Karpas-422 (cell line): ENCODE results near the gene PLXNA2. TPM values are rescaled to one million over a fixed set of nuclear protein-coding genes. Genes with fewer than 3 reads are reported as not detected.

Experiments
- DNase-seq: peaks from one replicate; pipeline ENCODE4 v3.0.0-alpha.2; 2015
- H2AFZ ChIP-seq: fragments of 200-600 bp; sonication (generic); 2 replicates; pipeline ENCODE4 v1.6.1; 2014; ENCODE audit warnings: antibody characterized with exemption, low read length, mixed read lengths
- H3K27ac ChIP-seq: fragments of 200-600 bp; sonication (generic); 2 replicates; pipeline ENCODE4 v1.5.1; 2014; ENCODE audit warnings: mild to moderate bottlenecking, low read length, moderate library complexity
- H3K27me3 ChIP-seq: fragments of 200-600 bp; sonication (generic); 2 replicates; pipeline ENCODE4 v1.6.1; 2014; ENCODE audit warnings: low read length, mixed read lengths
- H3K36me3 ChIP-seq: fragments of 200-600 bp; sonication (generic); 2 replicates; pipeline ENCODE4 v1.6.1; 2014; ENCODE audit warnings: low read length, mixed read lengths; ENCODE audit not compliant: insufficient read depth
- H3K4me1 ChIP-seq: fragments of 200-600 bp; sonication (generic); 2 replicates; pipeline ENCODE4 v1.6.1; 2014; ENCODE audit warnings: mild to moderate bottlenecking, low read length, mixed read lengths
- H3K4me2 ChIP-seq: fragments of 200-600 bp; sonication (generic); 2 replicates; pipeline ENCODE4 v1.6.1; 2014; ENCODE audit warnings: low read length, low read depth, mild to moderate bottlenecking; ENCODE audit not compliant: poor library complexity, severe bottlenecking
- H3K4me3 ChIP-seq: fragments of 200-600 bp; sonication (generic); 2 replicates; pipeline ENCODE4 v1.5.1; 2014; ENCODE audit warnings: mild to moderate bottlenecking, antibody characterized with exemption, low read length, mixed read lengths
- H3K79me2 ChIP-seq: fragments of 200-600 bp; sonication (generic); 2 replicates; pipeline ENCODE4 v1.6.1; 2014; ENCODE audit warnings: mild to moderate bottlenecking, low read length, mixed read lengths
- H3K9ac ChIP-seq: fragments of 200-600 bp; sonication (generic); 2 replicates; pipeline ENCODE4 v1.6.0; 2014; ENCODE audit warnings: low read length
- H3K9me2 ChIP-seq: fragments of 200-600 bp; sonication (generic), shearing (Covaris generic); replicated peaks from 2 replicates; pipeline ENCODE4 v1.6.0; 2014; ENCODE audit warnings: mild to moderate bottlenecking, low read length, moderate library complexity; ENCODE audit not compliant: insufficient read depth
- H3K9me3 ChIP-seq: fragments of 300-700, 200-600 bp; sonication (generic); 2 replicates; pipeline ENCODE4 v1.6.1; 2014; ENCODE audit warnings: low read length, mixed read lengths
- H4K20me1 ChIP-seq: fragments of 200-600 bp; sonication (generic); 2 replicates; pipeline ENCODE4 v1.6.1; 2014; ENCODE audit warnings: mild to moderate bottlenecking, antibody characterized with exemption, low read length, low read depth; ENCODE audit not compliant: insufficient read depth
- total RNA-seq: library from RNA; depleted of rRNA; stranded (reverse); fragments of >200 nt; shearing (Covaris generic); gene quantifications from 2 replicates; pipeline ENCODE4 v1.2.3, GENCODE V29; 2014; ENCODE audit warnings: low replicate concordance

Gene PLXNA2
- total RNA-seq, 1 experiment from 2014 or later = not detected

DNA sequence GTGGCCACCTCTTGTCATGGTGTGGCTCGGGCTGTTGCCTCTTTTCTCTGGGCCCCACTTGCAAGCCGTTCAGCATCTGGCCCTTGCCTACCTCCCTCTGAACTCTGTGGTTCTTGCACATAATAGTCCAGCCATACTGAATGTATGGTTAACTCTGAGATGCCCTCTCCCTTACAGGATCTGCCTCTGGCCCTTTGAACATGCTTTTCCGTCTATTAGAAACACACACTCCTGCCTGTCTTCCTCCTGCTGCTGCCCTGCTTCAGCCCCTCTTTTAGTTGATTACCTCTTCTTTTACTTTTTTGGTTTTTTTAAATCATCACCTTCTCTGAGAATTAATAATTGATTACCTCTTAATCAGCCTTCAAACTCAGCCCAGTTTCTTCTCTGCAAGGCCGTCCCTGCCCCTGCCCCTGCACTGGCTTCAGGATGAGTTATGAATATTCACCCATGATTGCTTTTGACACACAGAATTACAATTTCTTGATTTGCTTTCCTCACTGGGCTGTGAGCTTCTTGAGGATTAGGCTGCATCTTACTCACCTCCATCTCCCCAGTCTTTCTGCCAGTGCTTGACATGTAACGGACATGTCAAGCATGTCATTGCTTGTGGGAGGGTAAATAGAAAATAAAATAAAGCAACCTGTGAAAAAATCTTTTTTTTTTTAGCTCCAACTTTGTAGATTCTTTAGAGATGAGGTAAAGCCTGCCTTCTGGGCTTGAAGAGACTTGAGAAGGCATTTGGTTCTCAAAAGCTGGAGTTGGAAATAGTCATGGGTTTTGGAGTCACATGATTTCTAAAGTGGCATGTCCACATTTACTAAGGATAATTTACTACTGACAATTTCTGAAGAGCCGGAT, 158.3 kb downstream of the PLXNA2 start:
- no peaks in the 10 kb centered on the region for H3K79me2 ChIP-seq
- H3K4me2 ChIP-seq = peak overlapping the region; percentile 19
- 0 out of 2 replicates have a peak overlapping the region, but pooled peaks have one; percentile 36 for H2AFZ ChIP-seq
- no peaks in the 10 kb centered on the region for H4K20me1 ChIP-seq
- H3K9me3 ChIP-seq = no peaks in the 10 kb centered on the region
- H3K4me1 ChIP-seq = no peaks in the 10 kb centered on the region
- no peaks in the 10 kb centered on the region for H3K27me3 ChIP-seq
- DNase-seq = no peak
- H3K27ac ChIP-seq = no peak overlapping the region
- H3K9me2 ChIP-seq = no peaks in the 10 kb centered on the region
- H3K4me3 ChIP-seq = no peak overlapping the region
- H3K9ac ChIP-seq = no peak overlapping the region
- H3K36me3 ChIP-seq = no peaks in the 10 kb centered on the region

DNA sequence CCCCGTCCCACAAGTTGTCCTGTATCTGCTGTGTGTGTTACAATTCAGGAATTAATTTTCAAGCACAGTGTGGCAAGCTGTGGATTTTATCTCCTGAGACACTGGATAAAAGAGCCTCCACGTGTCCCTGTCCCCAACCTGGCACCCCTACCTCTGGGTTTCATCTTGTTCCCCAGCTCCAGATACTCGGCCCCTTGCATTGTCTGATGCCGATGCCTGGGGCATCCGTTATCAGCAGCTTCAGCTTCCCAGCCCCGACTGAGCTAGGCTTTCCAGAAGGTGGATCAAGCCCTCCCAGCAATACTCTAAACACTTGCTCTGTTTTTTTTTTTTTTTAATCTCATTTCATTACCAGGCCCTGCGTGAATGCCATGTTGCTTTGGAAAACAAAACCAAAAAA, 159.4 kb downstream of the PLXNA2 start:
- Histone ChIP-seq H3K4me1 (no peaks in the 10 kb centered on the region), H3K4me2 (no peak overlapping the region), H3K4me3 (no peak overlapping the region), H4K20me1 (no peaks in the 10 kb centered on the region), H3K27me3 (no peaks in the 10 kb centered on the region), H3K27ac (no peak overlapping the region), H3K9me3 (no peaks in the 10 kb centered on the region), H3K36me3 (no peaks in the 10 kb centered on the region), H3K9me2 (no peaks in the 10 kb centered on the region), H3K9ac (no peak overlapping the region), H2AFZ (no peak overlapping the region), H3K79me2 (no peaks in the 10 kb centered on the region)
- DNase-seq = no peak

DNA sequence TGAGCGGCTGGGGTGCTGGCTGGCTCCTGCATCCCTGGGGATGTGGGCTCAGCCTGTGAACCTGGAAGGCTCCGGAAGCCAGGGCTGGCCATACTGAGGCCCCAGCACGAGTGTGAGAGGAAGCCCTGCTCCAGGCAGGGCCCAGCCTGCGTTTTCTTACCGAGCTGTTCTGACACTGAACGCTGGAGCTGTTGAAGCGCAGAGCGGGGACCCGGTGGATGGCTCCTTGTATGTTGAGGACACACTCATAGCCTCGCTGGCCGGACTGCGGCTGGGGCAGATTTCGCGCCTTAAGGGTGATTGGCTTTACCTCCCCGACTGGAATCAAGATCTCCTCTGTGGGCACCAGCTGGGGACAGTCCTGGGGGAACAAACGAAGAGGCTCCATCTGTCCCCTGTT, 160.0 kb downstream of the PLXNA2 start:
- Histone ChIP-seq H3K4me3 (no peak overlapping the region), H3K36me3 (no peaks in the 10 kb centered on the region), H2AFZ (no peak overlapping the region), H3K4me1 (no peaks in the 10 kb centered on the region), H3K9ac (no peak overlapping the region), H3K79me2 (no peaks in the 10 kb centered on the region), H3K27me3 (no peaks in the 10 kb centered on the region), H4K20me1 (no peaks in the 10 kb centered on the region), H3K4me2 (no peak overlapping the region), H3K27ac (no peak overlapping the region), H3K9me3 (no peaks in the 10 kb centered on the region), H3K9me2 (no peaks in the 10 kb centered on the region)
- no peak for DNase-seq

DNA sequence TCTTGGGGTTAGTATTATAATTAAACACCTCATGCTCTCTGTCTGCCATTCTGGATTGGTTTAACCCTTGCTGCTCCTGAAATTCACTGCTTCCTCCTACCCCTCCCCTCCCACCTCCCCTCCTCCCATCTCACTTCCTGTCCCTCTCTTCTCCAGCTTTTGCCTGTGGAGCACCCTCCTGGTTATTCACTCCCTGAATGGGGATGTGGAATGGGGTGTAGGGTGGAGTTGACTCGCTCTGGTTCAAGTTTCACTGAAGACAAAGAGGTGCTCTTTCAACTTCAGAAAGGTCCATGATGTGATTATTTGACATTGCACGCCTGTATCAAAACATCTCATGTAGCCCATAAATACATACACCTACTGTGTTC, 160.5 kb downstream of the PLXNA2 start:
- no peaks in the 10 kb centered on the region for H3K4me1 ChIP-seq
- H3K9ac ChIP-seq = no peak overlapping the region
- H3K79me2 ChIP-seq = no peaks in the 10 kb centered on the region
- H3K4me3 ChIP-seq = no peak overlapping the region
- no peaks in the 10 kb centered on the region for H3K9me2 ChIP-seq
- no peaks in the 10 kb centered on the region for H4K20me1 ChIP-seq
- H3K27ac ChIP-seq = no peak overlapping the region
- no peak for DNase-seq
- no peak overlapping the region for H2AFZ ChIP-seq
- H3K4me2 ChIP-seq = no peak overlapping the region
- H3K9me3 ChIP-seq = no peaks in the 10 kb centered on the region
- H3K36me3 ChIP-seq = no peaks in the 10 kb centered on the region
- no peaks in the 10 kb centered on the region for H3K27me3 ChIP-seq

DNA sequence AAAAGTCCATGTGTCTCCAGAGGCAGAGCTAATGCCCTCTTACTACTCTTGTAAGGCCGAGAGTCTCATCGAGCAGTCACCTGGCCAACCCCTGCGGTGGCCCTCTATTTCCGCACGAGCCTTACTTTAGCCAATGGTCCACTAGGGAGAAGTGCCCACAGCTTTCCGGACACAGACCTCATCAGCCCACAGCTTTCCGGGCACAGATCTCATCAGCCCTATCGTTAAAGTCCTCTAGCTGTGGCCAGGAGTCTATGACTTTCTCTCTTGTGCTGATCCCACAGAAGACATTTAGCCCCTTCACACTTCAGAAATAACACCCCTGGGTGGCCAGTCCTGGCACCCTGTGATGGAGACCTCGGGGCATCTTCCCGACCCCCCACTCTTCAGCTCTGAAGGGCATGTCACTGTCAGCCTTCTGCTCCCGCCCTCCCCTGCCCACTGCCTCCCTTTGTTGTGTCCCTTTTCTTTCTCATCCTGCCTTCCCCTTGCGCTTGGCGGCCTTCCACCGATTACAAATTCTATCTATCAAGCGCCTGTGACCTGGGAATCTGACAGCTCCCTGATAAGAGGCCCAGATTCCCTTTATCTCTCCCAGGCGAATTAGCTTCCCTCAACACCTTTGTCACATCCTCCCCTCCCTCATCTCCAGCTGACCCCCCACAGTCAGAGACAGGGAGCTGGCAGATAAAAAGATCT, 161.0 kb downstream of the PLXNA2 start:
- Histone ChIP-seq H3K4me1 (no peaks in the 10 kb centered on the region), H3K27me3 (no peaks in the 10 kb centered on the region), H3K9me2 (no peaks in the 10 kb centered on the region), H3K4me2 (no peak overlapping the region), H3K36me3 (no peaks in the 10 kb centered on the region), H3K27ac (no peak overlapping the region), H2AFZ (no peak overlapping the region), H4K20me1 (no peaks in the 10 kb centered on the region), H3K9ac (no peak overlapping the region), H3K79me2 (no peaks in the 10 kb centered on the region), H3K4me3 (no peak overlapping the region), H3K9me3 (no peaks in the 10 kb centered on the region)
- no peak for DNase-seq

DNA sequence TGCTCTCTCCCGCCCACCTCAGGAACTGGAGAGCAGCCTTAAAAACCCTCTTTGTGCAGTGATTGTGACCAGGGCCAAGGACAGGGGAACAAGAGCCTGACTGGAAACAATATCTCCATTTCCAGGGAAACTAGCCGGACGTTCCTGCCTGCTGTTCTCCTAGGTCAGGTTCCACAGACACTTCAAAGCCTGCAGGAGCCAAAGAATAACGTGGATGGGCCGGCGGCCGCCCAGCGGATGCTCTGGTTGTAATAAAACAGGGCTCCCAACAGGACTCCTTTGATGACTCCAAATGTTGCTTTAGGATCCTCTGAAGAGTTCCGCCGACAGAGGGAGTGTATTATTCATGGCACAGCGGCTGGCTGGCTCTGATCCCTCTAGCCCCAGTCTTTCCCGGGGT, 162.2 kb downstream of the PLXNA2 start:
- no peak overlapping the region for H3K27ac ChIP-seq
- no peak for DNase-seq
- no peaks in the 10 kb centered on the region for H3K4me1 ChIP-seq
- no peaks in the 10 kb centered on the region for H4K20me1 ChIP-seq
- H3K9me3 ChIP-seq = no peaks in the 10 kb centered on the region
- H3K27me3 ChIP-seq = no peaks in the 10 kb centered on the region
- H3K36me3 ChIP-seq = no peaks in the 10 kb centered on the region
- H2AFZ ChIP-seq = no peak overlapping the region
- H3K9ac ChIP-seq = no peak overlapping the region
- no peaks in the 10 kb centered on the region for H3K79me2 ChIP-seq
- H3K4me2 ChIP-seq = no peak overlapping the region
- no peak overlapping the region for H3K4me3 ChIP-seq
- no peaks in the 10 kb centered on the region for H3K9me2 ChIP-seq

DNA sequence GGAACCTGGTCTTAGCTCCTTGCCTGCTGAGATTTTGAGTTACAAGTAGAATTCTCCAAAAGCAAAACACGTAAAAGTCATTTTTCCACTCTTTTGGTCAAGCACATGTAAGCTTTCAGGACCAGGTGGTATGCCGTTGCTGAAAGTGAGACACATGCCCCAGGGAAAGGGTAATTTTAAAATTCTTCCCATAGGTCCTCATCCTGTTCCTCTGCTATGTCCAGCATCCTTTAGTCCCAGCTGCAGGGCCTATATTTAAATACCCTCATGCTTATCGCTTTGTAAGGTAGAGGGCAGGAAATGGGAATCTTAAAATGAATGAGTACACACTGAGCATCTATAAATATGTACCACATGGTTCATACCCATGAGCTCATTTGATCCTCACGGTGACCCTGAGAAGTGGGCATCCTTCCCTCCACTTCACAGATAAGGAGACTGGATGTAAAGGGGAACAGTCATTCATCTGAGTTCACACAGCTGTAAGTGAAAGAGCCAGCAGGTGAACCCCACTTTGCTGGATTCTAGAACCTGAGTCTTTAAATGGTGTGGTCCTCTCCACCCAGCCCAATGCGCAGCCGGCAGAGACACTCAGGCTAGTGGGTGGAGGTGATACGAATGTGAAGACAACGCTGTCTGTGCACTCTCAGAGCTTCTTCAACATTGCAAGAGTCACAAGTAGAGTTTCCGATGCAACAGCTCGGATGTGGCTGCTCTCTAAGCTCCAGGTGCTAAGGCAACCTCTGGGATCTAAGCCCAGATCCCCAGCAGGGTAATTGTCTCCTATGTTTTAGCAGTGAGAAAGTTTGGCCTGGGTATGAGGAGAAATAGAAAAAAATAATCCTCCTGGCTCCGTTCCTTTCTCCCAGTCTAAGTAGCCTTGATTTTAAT, 163.5 kb downstream of the PLXNA2 start:
- Histone ChIP-seq H3K27me3 (no peaks in the 10 kb centered on the region), H3K36me3 (no peaks in the 10 kb centered on the region), H3K9ac (no peak overlapping the region), H3K9me3 (no peaks in the 10 kb centered on the region), H3K4me2 (no peak overlapping the region), H3K4me1 (no peaks in the 10 kb centered on the region), H3K27ac (no peak overlapping the region), H3K79me2 (no peaks in the 10 kb centered on the region), H3K4me3 (no peak overlapping the region), H4K20me1 (no peaks in the 10 kb centered on the region), H2AFZ (no peak overlapping the region), H3K9me2 (no peaks in the 10 kb centered on the region)
- no peak for DNase-seq

DNA sequence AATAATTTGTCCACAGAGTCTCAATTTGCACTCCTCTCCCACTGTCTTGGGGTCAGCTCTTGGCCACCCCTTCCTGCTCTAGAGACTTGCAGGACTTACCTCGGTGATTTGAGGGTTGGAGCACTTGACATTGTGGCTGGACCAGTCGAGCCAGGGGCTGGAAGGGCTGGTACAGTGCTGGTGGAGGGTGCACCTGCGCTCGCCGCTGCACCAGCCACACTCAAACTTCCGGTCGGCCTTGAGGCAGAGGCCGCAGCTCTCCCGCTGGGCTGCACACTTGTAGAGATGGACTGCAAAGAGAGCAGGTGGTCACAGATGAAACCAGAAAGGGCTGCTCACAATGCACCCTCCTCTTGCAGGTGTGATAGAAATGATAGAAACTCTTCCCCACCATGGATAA, 165.0 kb downstream of the PLXNA2 start:
- Histone ChIP-seq H3K36me3 (no peaks in the 10 kb centered on the region), H3K4me2 (no peak overlapping the region), H3K9ac (no peak overlapping the region), H3K4me3 (no peak overlapping the region), H3K4me1 (no peaks in the 10 kb centered on the region), H3K79me2 (no peaks in the 10 kb centered on the region), H4K20me1 (no peaks in the 10 kb centered on the region), H3K9me3 (no peaks in the 10 kb centered on the region), H3K27me3 (no peaks in the 10 kb centered on the region), H2AFZ (no peak overlapping the region), H3K9me2 (no peaks in the 10 kb centered on the region), H3K27ac (no peak overlapping the region)
- no peak for DNase-seq
